Measurements from ENCODE around the gene KCNMB2.

The KCNMB2 gene

DNA sequence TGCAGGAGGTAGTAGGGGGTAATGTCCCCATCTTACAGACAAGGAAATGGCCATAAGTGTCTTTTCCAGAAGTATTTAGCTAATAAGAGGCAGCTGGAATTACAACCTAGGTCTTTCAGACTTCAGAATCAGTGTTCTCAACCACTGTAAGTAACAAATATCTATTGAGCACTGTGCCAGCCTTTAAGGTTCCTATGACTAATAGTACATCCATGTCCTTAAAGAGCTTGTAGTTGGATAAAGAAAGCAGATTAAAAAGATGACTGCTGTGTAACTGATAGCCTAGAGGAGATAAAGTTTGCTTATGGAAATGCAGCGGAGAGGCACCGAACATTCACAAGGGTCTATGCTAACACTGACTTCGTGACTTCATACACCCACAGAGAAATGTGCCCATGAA is 136.0 kb downstream of the KCNMB2 start:
- Histone ChIP-seq H3K4me3 (replicated peaks; ENCODE audit: insufficient read depth, low read length) (no peak overlapping the region), H3K27me3 (ENCODE audit: insufficient read depth, poor library complexity, severe bottlenecking) (no peaks in the 10 kb centered on the region), H3K27ac (replicated peaks) (no peak overlapping the region)
- TF ChIP-seq SPI1 (IDR thresholded peaks at IDR 0.05; ENCODE audit: borderline replicate concordance, low read depth) = no peak
- TF ChIP-seq, protein P1, sequence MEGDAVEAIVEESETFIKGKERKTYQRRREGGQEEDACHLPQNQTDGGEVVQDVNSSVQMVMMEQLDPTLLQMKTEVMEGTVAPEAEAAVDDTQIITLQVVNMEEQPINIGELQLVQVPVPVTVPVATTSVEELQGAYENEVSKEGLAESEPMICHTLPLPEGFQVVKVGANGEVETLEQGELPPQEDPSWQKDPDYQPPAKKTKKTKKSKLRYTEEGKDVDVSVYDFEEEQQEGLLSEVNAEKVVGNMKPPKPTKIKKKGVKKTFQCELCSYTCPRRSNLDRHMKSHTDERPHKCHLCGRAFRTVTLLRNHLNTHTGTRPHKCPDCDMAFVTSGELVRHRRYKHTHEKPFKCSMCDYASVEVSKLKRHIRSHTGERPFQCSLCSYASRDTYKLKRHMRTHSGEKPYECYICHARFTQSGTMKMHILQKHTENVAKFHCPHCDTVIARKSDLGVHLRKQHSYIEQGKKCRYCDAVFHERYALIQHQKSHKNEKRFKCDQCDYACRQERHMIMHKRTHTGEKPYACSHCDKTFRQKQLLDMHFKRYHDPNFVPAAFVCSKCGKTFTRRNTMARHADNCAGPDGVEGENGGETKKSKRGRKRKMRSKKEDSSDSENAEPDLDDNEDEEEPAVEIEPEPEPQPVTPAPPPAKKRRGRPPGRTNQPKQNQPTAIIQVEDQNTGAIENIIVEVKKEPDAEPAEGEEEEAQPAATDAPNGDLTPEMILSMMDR (IDR thresholded peaks at IDR 0.05; ENCODE audit: insufficient read depth, low read length) = no peak
- TF ChIP-seq, protein P2, sequence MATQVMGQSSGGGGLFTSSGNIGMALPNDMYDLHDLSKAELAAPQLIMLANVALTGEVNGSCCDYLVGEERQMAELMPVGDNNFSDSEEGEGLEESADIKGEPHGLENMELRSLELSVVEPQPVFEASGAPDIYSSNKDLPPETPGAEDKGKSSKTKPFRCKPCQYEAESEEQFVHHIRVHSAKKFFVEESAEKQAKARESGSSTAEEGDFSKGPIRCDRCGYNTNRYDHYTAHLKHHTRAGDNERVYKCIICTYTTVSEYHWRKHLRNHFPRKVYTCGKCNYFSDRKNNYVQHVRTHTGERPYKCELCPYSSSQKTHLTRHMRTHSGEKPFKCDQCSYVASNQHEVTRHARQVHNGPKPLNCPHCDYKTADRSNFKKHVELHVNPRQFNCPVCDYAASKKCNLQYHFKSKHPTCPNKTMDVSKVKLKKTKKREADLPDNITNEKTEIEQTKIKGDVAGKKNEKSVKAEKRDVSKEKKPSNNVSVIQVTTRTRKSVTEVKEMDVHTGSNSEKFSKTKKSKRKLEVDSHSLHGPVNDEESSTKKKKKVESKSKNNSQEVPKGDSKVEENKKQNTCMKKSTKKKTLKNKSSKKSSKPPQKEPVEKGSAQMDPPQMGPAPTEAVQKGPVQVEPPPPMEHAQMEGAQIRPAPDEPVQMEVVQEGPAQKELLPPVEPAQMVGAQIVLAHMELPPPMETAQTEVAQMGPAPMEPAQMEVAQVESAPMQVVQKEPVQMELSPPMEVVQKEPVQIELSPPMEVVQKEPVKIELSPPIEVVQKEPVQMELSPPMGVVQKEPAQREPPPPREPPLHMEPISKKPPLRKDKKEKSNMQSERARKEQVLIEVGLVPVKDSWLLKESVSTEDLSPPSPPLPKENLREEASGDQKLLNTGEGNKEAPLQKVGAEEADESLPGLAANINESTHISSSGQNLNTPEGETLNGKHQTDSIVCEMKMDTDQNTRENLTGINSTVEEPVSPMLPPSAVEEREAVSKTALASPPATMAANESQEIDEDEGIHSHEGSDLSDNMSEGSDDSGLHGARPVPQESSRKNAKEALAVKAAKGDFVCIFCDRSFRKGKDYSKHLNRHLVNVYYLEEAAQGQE (IDR thresholded peaks at IDR 0.05; ENCODE audit: insufficient replicate concordance, low read depth) = no peak
- TF ChIP-seq GABPA (IDR thresholded peaks at IDR 0.05; ENCODE audit: low read depth) = no peak
- no peak for TF ChIP-seq POLR2AphosphoS5 (IDR thresholded peaks at IDR 0.05; ENCODE audit: low read depth)
- no peak for DNase-seq (ENCODE audit: low read depth in 1 of 2, low spot score in 1 of 2)

DNA sequence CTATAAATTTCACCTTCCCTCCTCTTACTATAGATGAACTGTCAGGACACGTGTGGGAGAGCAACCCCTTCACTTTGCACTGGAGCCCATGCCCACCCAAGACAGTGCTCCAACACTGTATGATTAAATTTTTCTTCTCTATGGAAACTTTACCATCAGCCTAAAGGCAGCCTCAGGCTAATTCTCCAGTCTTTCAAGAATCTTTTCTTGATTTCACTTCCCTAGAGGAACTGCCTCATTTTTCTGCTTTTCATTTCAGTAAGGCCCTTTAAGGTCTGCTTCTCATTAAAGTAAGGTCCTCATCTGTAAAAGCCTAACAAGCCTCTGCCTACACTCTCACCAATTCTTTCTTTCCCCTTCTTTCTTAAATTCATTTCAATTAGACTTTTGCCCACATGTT is 137.3 kb downstream of the KCNMB2 start:
- TF ChIP-seq POLR2AphosphoS5 (IDR thresholded peaks at IDR 0.05; ENCODE audit: low read depth) (no peak), SPI1 (IDR thresholded peaks at IDR 0.05; ENCODE audit: borderline replicate concordance, low read depth) (no peak), GABPA (IDR thresholded peaks at IDR 0.05; ENCODE audit: low read depth) (no peak)
- TF ChIP-seq, protein P2 (IDR thresholded peaks at IDR 0.05; ENCODE audit: insufficient replicate concordance, low read depth) = no peak
- TF ChIP-seq, protein P1 (IDR thresholded peaks at IDR 0.05; ENCODE audit: insufficient read depth, low read length) = no peak

DNA sequence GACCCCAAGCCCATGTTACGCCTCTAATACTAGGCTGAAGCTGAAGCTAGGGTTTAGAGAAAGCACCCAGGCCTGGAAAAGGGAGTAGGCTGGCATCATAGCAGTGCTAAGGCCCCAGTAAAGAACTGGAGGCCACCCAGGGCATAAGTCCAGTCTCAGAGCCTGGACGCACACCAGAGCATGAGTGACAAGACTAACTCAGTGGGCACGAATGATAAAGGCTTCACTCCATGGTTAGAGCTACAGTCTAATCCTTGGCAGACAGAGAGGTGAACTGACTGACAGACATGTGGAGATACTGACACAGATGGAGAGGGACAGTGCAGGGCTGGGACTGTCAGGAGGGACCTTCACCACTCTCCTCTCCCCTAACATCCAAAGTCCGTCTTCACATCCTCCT is 139.8 kb downstream of the KCNMB2 start:
- Histone ChIP-seq H3K27ac (replicated peaks) (no peak overlapping the region), H3K4me3 (replicated peaks; ENCODE audit: insufficient read depth, low read length) (no peak overlapping the region), H3K27me3 (ENCODE audit: insufficient read depth, poor library complexity, severe bottlenecking) (no peaks in the 10 kb centered on the region)
- TF ChIP-seq, protein P2 (IDR thresholded peaks at IDR 0.05; ENCODE audit: insufficient replicate concordance, low read depth) = no peak
- TF ChIP-seq SPI1 (IDR thresholded peaks at IDR 0.05; ENCODE audit: borderline replicate concordance, low read depth) (no peak), GABPA (IDR thresholded peaks at IDR 0.05; ENCODE audit: low read depth) (no peak), POLR2AphosphoS5 (IDR thresholded peaks at IDR 0.05; ENCODE audit: low read depth) (no peak)
- TF ChIP-seq, protein P1 (IDR thresholded peaks at IDR 0.05; ENCODE audit: insufficient read depth, low read length) = no peak
- DNase-seq (ENCODE audit: low read depth in 1 of 2, low spot score in 1 of 2) = no peak

More for the DNA sequence above, 137.3 kb downstream of the KCNMB2 start:
- no peak for DNase-seq (ENCODE audit: low read depth in 1 of 2, low spot score in 1 of 2)
- Histone ChIP-seq H3K27ac (replicated peaks) (no peak overlapping the region), H3K4me3 (replicated peaks; ENCODE audit: insufficient read depth, low read length) (no peak overlapping the region), H3K27me3 (ENCODE audit: insufficient read depth, poor library complexity, severe bottlenecking) (no peaks in the 10 kb centered on the region)

Measured in HL-60 (cell line).